Sigmoid colon (tissue), 7 donors: ENCODE measurements around the gene SELE. TPM values are rescaled to one million over a fixed set of nuclear protein-coding genes. Genes with fewer than 3 reads are reported as not detected.

Source experiments
- DNase-seq: peaks from one replicate; pipeline ENCODE4 v3.0.0-alpha.2; 2019
- H3K27ac ChIP-seq, 4 donors: fragments of 200-600 bp; sonication (generic); one replicate each; pipeline ENCODE4 v1.5.1; 2016 to 2019; ENCODE audit warnings: mild to moderate bottlenecking in 1 of 4
- H3K27me3 ChIP-seq, 3 donors: fragments of 200-600 bp; sonication (generic); one replicate each; pipeline ENCODE4 v1.5.1; 2019; ENCODE audit warnings: mild to moderate bottlenecking in 1 of 3
- H3K36me3 ChIP-seq, 4 donors: fragments of 200-600 bp; sonication (generic); one replicate each; pipeline ENCODE4 v1.5.1; 2016 to 2019
- H3K4me1 ChIP-seq, 4 donors: fragments of 200-600 bp; sonication (generic); one replicate each; pipeline ENCODE4 v1.5.1; 2017 to 2019
- H3K4me3 ChIP-seq, 4 donors: fragments of 200-600 bp; sonication (generic); one replicate each; pipeline ENCODE4 v1.5.1; 2017 to 2019; ENCODE audit warnings: mild to moderate bottlenecking in 2 of 4, moderate library complexity in 1 of 4
- H3K9me3 ChIP-seq, 4 donors: fragments of 200-600 bp in 3 of 4; sonication (generic) in 3 of 4; one replicate each; pipeline versions ENCODE4 v1.5.1 to v1.6.1; 2013 to 2019
- CTCF ChIP-seq, 4 experiments: fragments of 450-650 bp in 3 of 4; fragments of 200-600 bp in 1 of 4; IDR thresholded peaks; one replicate each; pipeline ENCODE4 v1.5.1; 2016 to 2019; ENCODE audit warnings: antibody characterized with exemption in 4 of 4, mild to moderate bottlenecking in 3 of 4, moderate library complexity in 2 of 4
- EP300 ChIP-seq, 4 donors: sonication (generic); formaldehyde crosslinking; IDR thresholded peaks; one replicate each; pipeline ENCODE4 v1.6.1; 2017; ENCODE audit warnings: antibody characterized with exemption in 4 of 4
- POLR2A ChIP-seq, 2 donors: fragments of 450-650 bp; IDR thresholded peaks; one replicate each; pipeline ENCODE4 v1.6.1; 2016; ENCODE audit warnings: antibody characterized with exemption in 2 of 2, mild to moderate bottlenecking in 2 of 2, moderate library complexity in 2 of 2
- POLR2AphosphoS5 ChIP-seq, 4 donors: sonication (generic); formaldehyde crosslinking; IDR thresholded peaks; one replicate each; pipeline ENCODE4 v1.6.1; 2017; ENCODE audit warnings: antibody characterized with exemption in 4 of 4
- WGBS, 2 donors: extraction: QIAGEN DNeasy Blood & Tissue Kit; methylation state at CpG; one replicate each; pipeline ENCODE4 v1.1.7; 2013; 5-methylcytosine and 5-hydroxymethylcytosine counted together
- intact Hi-C: fragments of 100-400 bp; cut with DNase I; formaldehyde crosslinking; loops from one replicate; pipeline ENCODE4 v1.15.1; 2023
- polyA plus RNA-seq, 3 donors: library from polyadenylated mRNA; stranded (reverse); fragments of 200-250 nt; gene quantifications; one replicate each; pipeline ENCODE4 v1.2.3, GENCODE V29; 2013
- total RNA-seq, 4 donors: library from RNA; depleted of rRNA; stranded (reverse); fragments of >200 nt; gene quantifications; one replicate each; pipeline ENCODE4 v1.1.0, GENCODE V29; 2016
- donor health status: healthy with polysubstance abuse.
- donor health status: Bipolar disorder and iron deficiency.
- donor health status: healthy.

SELE gene
- total and polyA plus RNA-seq, 7 donors: under 0.01 to 20.1 (median 1.2) TPM; not detected in 4

- intact Hi-C loops: no loop called here
- TF ChIP-seq POLR2AphosphoS5 (IDR thresholded peaks at IDR 0.05) (no peak), POLR2A (IDR thresholded peaks at IDR 0.05) (no peak), EP300 (IDR thresholded peaks at IDR 0.05) (no peak), CTCF (IDR thresholded peaks at IDR 0.05) (no peak)
- H3K4me1 ChIP-seq: no peaks in the 10 kb centered on the region
- DNase-seq: no peak
- H3K4me3 ChIP-seq: no peak overlapping the region
- no peaks in the 10 kb centered on the region for H3K36me3 ChIP-seq
- H3K27me3 ChIP-seq: no peaks in the 10 kb centered on the region
- H3K9me3 ChIP-seq: no peaks in the 10 kb centered on the region
- WGBS, 2 donors: 22 to 69% methylated on average over 6 of the region's 6 CpGs
- H3K27ac ChIP-seq: no peak overlapping the region
Observed at GRCh38 chr1:169727307-169727706, 6.6 kb downstream of the SELE start.

GRCh38 chr1:169726851-169727250 lies 7.0 kb downstream of the SELE start:
- Histone ChIP-seq H3K4me3 (no peak overlapping the region), H3K4me1 (no peaks in the 10 kb centered on the region), H3K9me3 (no peaks in the 10 kb centered on the region), H3K27ac (no peak overlapping the region), H3K27me3 (no peaks in the 10 kb centered on the region), H3K36me3 (no peaks in the 10 kb centered on the region)
- no peak for TF ChIP-seq CTCF (IDR thresholded peaks at IDR 0.05)
- no peak for TF ChIP-seq POLR2A (IDR thresholded peaks at IDR 0.05)
- TF ChIP-seq EP300 (IDR thresholded peaks at IDR 0.05): no peak
- no peak for TF ChIP-seq POLR2AphosphoS5 (IDR thresholded peaks at IDR 0.05)
- no peak for DNase-seq
- 38 to 71% methylated on average over 3 of the region's 3 CpGs for WGBS, 2 donors
- intact Hi-C loops: no loop called here

GRCh38 chr1:169725930-169726329 lies 7.9 kb downstream of the SELE start:
- WGBS, 2 donors: 79 to 87% methylated on average over 3 of the region's 3 CpGs

GRCh38 chr1:169724168-169724567 lies 9.7 kb downstream of the SELE start:
- Histone ChIP-seq H3K9me3 (no peaks in the 10 kb centered on the region), H3K27ac (no peak overlapping the region), H3K4me3 (no peak overlapping the region), H3K4me1 (no peaks in the 10 kb centered on the region), H3K36me3 (no peaks in the 10 kb centered on the region), H3K27me3 (no peaks in the 10 kb centered on the region)
- no peak for DNase-seq
- intact Hi-C loops: no loop called here
- TF ChIP-seq POLR2A (IDR thresholded peaks at IDR 0.05): no peak
- TF ChIP-seq CTCF (IDR thresholded peaks at IDR 0.05): no peak
- no peak for TF ChIP-seq POLR2AphosphoS5 (IDR thresholded peaks at IDR 0.05)
- no peak for TF ChIP-seq EP300 (IDR thresholded peaks at IDR 0.05)
- 14 to 56% methylated on average over 4 of the region's 4 CpGs for WGBS, 2 donors

More at GRCh38 chr1:169725930-169726329, 7.9 kb downstream of the SELE start:
- H3K9me3 ChIP-seq: no peaks in the 10 kb centered on the region
- H3K36me3 ChIP-seq: no peaks in the 10 kb centered on the region
- no peaks in the 10 kb centered on the region for H3K27me3 ChIP-seq
- no peak overlapping the region for H3K4me3 ChIP-seq
- no peak for DNase-seq
- no peaks in the 10 kb centered on the region for H3K4me1 ChIP-seq
- intact Hi-C loops: no loop called here
- no peak overlapping the region for H3K27ac ChIP-seq
- TF ChIP-seq POLR2A (IDR thresholded peaks at IDR 0.05) (no peak), POLR2AphosphoS5 (IDR thresholded peaks at IDR 0.05) (no peak), EP300 (IDR thresholded peaks at IDR 0.05) (no peak), CTCF (IDR thresholded peaks at IDR 0.05) (no peak)

- Histone ChIP-seq H3K27ac (no peak overlapping the region), H3K4me1 (no peaks in the 10 kb centered on the region), H3K4me3 (no peak overlapping the region), H3K9me3 (no peaks in the 10 kb centered on the region), H3K27me3 (no peaks in the 10 kb centered on the region), H3K36me3 (no peaks in the 10 kb centered on the region)
- 59 to 81% methylated on average over 2 of the region's 2 CpGs for WGBS, 2 donors
- no peak for DNase-seq
- intact Hi-C loops: no loop called here
- TF ChIP-seq POLR2AphosphoS5 (IDR thresholded peaks at IDR 0.05) (no peak), POLR2A (IDR thresholded peaks at IDR 0.05) (no peak), EP300 (IDR thresholded peaks at IDR 0.05) (no peak), CTCF (IDR thresholded peaks at IDR 0.05) (no peak)
Observed at GRCh38 chr1:169723763-169724162, 10.1 kb downstream of the SELE start.
